ENCODE data around the gene TNFSF9. TPM values are rescaled to one million over a fixed set of nuclear protein-coding genes. Genes with fewer than 3 reads are reported as not detected.
"Not testable (repeated sequence)": the region's sequence is repeated elsewhere in the genome, so short reads cannot be mapped to it uniquely, and the experiment has no call there.

Gene TNFSF9
- total RNA-seq, 2 experiments from 2014 or later = 4.7 to 18.5 TPM

- Mint-ChIP-seq H3K4me1 (peaks cover 31% of the 10 kb centered on the region), H3K4me3 (no peak overlapping the region), H3K36me3 (peaks cover 3% of the 10 kb centered on the region), H3K27me3 (peaks cover 3% of the 10 kb centered on the region), H3K9me3 (ENCODE audit: low read depth) (peaks cover 4% of the 10 kb centered on the region), H3K27ac (no peak overlapping the region)
- CTCF ChIA-PET = interaction anchor here (1.1 to 4.5 kb wide), 13 partner anchors 8 to 312 kb away, joined by 3 to 43 read pairs (median 7); no protein-coding TSS in a partner anchor
- no peak for ATAC-seq
- DNase-seq = no peak
Measured at GRCh38 chr19:6551091-6551490, 20.3 kb downstream of the TNFSF9 start.

- H3K4me3 Mint-ChIP-seq = no peak overlapping the region
- peaks cover 30% of the 10 kb centered on the region for H3K4me1 Mint-ChIP-seq
- peaks cover 3% of the 10 kb centered on the region for H3K36me3 Mint-ChIP-seq
- peak; percentile 89 for DNase-seq
- peak; percentile 98 for ATAC-seq
- CTCF ChIA-PET = interaction anchor here (0.9 to 4.5 kb wide), 23 partner anchors 9 to 312 kb away, joined by 3 to 43 read pairs (median 5); no protein-coding TSS in a partner anchor
- peak overlapping the region; percentile 57 for H3K27ac Mint-ChIP-seq
- H3K27me3 Mint-ChIP-seq = peaks cover 3% of the 10 kb centered on the region
- peaks cover 4% of the 10 kb centered on the region for H3K9me3 Mint-ChIP-seq (ENCODE audit: low read depth)
Measured at GRCh38 chr19:6551607-6552450, 21.0 kb downstream of the TNFSF9 start.

GRCh38 chr19:6556043-6556449 lies 25.2 kb downstream of the TNFSF9 start:
- Mint-ChIP-seq H3K9me3 (ENCODE audit: low read depth) (no peaks in the 10 kb centered on the region), H3K4me1 (peaks cover 20% of the 10 kb centered on the region), H3K36me3 (no peaks in the 10 kb centered on the region), H3K4me3 (no peak overlapping the region), H3K27me3 (peaks cover 5% of the 10 kb centered on the region), H3K27ac (no peak overlapping the region)
- ATAC-seq (no peak), DNase-seq (no peak)
- CTCF ChIA-PET = no interaction called here

- CTCF ChIA-PET = no interaction called here
- peaks cover 7% of the 10 kb centered on the region for H3K27me3 Mint-ChIP-seq
Measured at GRCh38 chr19:6556480-6557195, 25.8 kb downstream of the TNFSF9 start.

GRCh38 chr19:6562437-6562836 lies 31.6 kb downstream of the TNFSF9 start:
- H3K27me3 Mint-ChIP-seq = peaks cover 27% of the 10 kb centered on the region
- not testable (repeated sequence) for H3K36me3 Mint-ChIP-seq; H3K4me1 Mint-ChIP-seq; DNase-seq; ATAC-seq; H3K9me3 Mint-ChIP-seq (ENCODE audit: low read depth); H3K27ac Mint-ChIP-seq; H3K4me3 Mint-ChIP-seq
- CTCF ChIA-PET = interaction anchor here (1.4 kb wide), 1 partner anchor 11 kb away, joined by 6 read pairs; no protein-coding TSS in a partner anchor

More at GRCh38 chr19:6556480-6557195, 25.8 kb downstream of the TNFSF9 start:
- no peak for DNase-seq
- Mint-ChIP-seq H3K4me3 (no peak overlapping the region), H3K36me3 (no peaks in the 10 kb centered on the region), H3K27ac (no peak overlapping the region), H3K4me1 (peaks cover 18% of the 10 kb centered on the region), H3K9me3 (ENCODE audit: low read depth) (no peaks in the 10 kb centered on the region)
- no peak for ATAC-seq

- Mint-ChIP-seq H3K4me1 (no peaks in the 10 kb centered on the region), H3K9me3 (ENCODE audit: low read depth) (peaks cover 5% of the 10 kb centered on the region), H3K4me3 (no peak overlapping the region), H3K27ac (no peak overlapping the region), H3K27me3 (peaks cover 38% of the 10 kb centered on the region), H3K36me3 (peaks cover 4% of the 10 kb centered on the region)
- CTCF ChIA-PET = interaction anchor here (1.2 kb wide), 1 partner anchor 12 kb away, joined by 4 read pairs; no protein-coding TSS in a partner anchor
- ATAC-seq = peak; percentile 47
- no peak for DNase-seq
Measured at GRCh38 chr19:6564393-6564792, 33.6 kb downstream of the TNFSF9 start.

GRCh38 chr19:6566727-6567126 lies 35.9 kb downstream of the TNFSF9 start:
- H3K4me3 Mint-ChIP-seq; H3K36me3 Mint-ChIP-seq; H3K4me1 Mint-ChIP-seq; ATAC-seq; DNase-seq; H3K27ac Mint-ChIP-seq; CTCF ChIA-PET; H3K9me3 Mint-ChIP-seq (ENCODE audit: low read depth): not testable (repeated sequence)
- H3K27me3 Mint-ChIP-seq = peaks cover 49% of the 10 kb centered on the region

GRCh38 chr19:6568010-6568526 lies 37.2 kb downstream of the TNFSF9 start:
- CTCF ChIA-PET = interaction anchor here (0.8 kb wide), 1 partner anchor 15 kb away, joined by 3 read pairs; no protein-coding TSS in a partner anchor
- H3K4me1 Mint-ChIP-seq = no peaks in the 10 kb centered on the region
- peaks cover 48% of the 10 kb centered on the region for H3K27me3 Mint-ChIP-seq
- H3K36me3 Mint-ChIP-seq = peaks cover 6% of the 10 kb centered on the region
- ATAC-seq (no peak), DNase-seq (no peak)
- no peak overlapping the region for H3K4me3 Mint-ChIP-seq
- peaks cover 9% of the 10 kb centered on the region for H3K9me3 Mint-ChIP-seq (ENCODE audit: low read depth)
- no peak overlapping the region for H3K27ac Mint-ChIP-seq

GRCh38 chr19:6568816-6569215 lies 38.0 kb downstream of the TNFSF9 start:
- ATAC-seq (no peak), DNase-seq (no peak)
- Mint-ChIP-seq H3K9me3 (ENCODE audit: low read depth) (peaks cover 9% of the 10 kb centered on the region), H3K36me3 (peaks cover 6% of the 10 kb centered on the region), H3K27ac (no peak overlapping the region), H3K4me1 (no peaks in the 10 kb centered on the region), H3K4me3 (no peak overlapping the region), H3K27me3 (peaks cover 42% of the 10 kb centered on the region)
- CTCF ChIA-PET = interaction anchor here (0.8 kb wide), 1 partner anchor 16 kb away, joined by 3 read pairs; no protein-coding TSS in a partner anchor

- Mint-ChIP-seq H3K4me1 (no peaks in the 10 kb centered on the region), H3K4me3 (no peak overlapping the region), H3K27me3 (peaks cover 38% of the 10 kb centered on the region), H3K9me3 (ENCODE audit: low read depth) (peaks cover 6% of the 10 kb centered on the region), H3K27ac (no peak overlapping the region), H3K36me3 (peaks cover 1% of the 10 kb centered on the region)
- ATAC-seq (no peak), DNase-seq (no peak)
- CTCF ChIA-PET = interaction anchor here (0.6 to 2.6 kb wide), 6 partner anchors 10 to 404 kb away, joined by 3 to 10 read pairs (median 5); partner anchors contain the start of gene GPR108
Measured at GRCh38 chr19:6570764-6571163, 39.9 kb downstream of the TNFSF9 start.

- DNase-seq (no peak), ATAC-seq (no peak)
- Mint-ChIP-seq H3K36me3 (peaks cover 1% of the 10 kb centered on the region), H3K4me3 (no peak overlapping the region), H3K27ac (no peak overlapping the region), H3K9me3 (ENCODE audit: low read depth) (peaks cover 6% of the 10 kb centered on the region), H3K27me3 (peaks cover 35% of the 10 kb centered on the region), H3K4me1 (no peaks in the 10 kb centered on the region)
- CTCF ChIA-PET = interaction anchor here (0.6 to 2.6 kb wide), 6 partner anchors 10 to 405 kb away, joined by 3 to 10 read pairs (median 5); partner anchors contain the start of gene GPR108
Measured at GRCh38 chr19:6571167-6571566, 40.3 kb downstream of the TNFSF9 start.

- DNase-seq (no peak), ATAC-seq (no peak)
- CTCF ChIA-PET = interaction anchor here (2.6 kb wide), 1 partner anchor 20 kb away, joined by 10 read pairs; no protein-coding TSS in a partner anchor
- peaks cover 1% of the 10 kb centered on the region for H3K36me3 Mint-ChIP-seq
- H3K4me3 Mint-ChIP-seq = no peak overlapping the region
- H3K9me3 Mint-ChIP-seq (ENCODE audit: low read depth) = peaks cover 4% of the 10 kb centered on the region
- no peaks in the 10 kb centered on the region for H3K4me1 Mint-ChIP-seq
- H3K27me3 Mint-ChIP-seq = peaks cover 35% of the 10 kb centered on the region
- no peak overlapping the region for H3K27ac Mint-ChIP-seq
Measured at GRCh38 chr19:6572217-6572616, 41.4 kb downstream of the TNFSF9 start.

GRCh38 chr19:6573350-6573749 lies 42.5 kb downstream of the TNFSF9 start:
- ATAC-seq = no peak
- Mint-ChIP-seq H3K36me3 (peaks cover 1% of the 10 kb centered on the region), H3K27me3 (peaks cover 25% of the 10 kb centered on the region), H3K9me3 (ENCODE audit: low read depth) (peaks cover 4% of the 10 kb centered on the region), H3K4me1 (peaks cover 4% of the 10 kb centered on the region), H3K4me3 (no peak overlapping the region), H3K27ac (no peak overlapping the region)
- no peak for DNase-seq
- CTCF ChIA-PET = no interaction called here
